Smooth muscle cell (in vitro differentiated cells): ENCODE results near the gene ACD. TPM values are rescaled to one million over a fixed set of nuclear protein-coding genes. Genes with fewer than 3 reads are reported as not detected.

ENCODE experiments used
- DNase-seq: peaks from one replicate; lab custom pipeline; 2025; ENCODE audit not compliant: unreplicated experiment; lab: John Stamatoyannopoulos, UW
- H2AFZ ChIP-seq: fragments of 200-600 bp; sonication (generic); 2 replicates; pipeline ENCODE4 v1.6.0; 2016; ENCODE audit warnings: antibody characterized with exemption, low read depth, mild to moderate bottlenecking
- H3F3A ChIP-seq: fragments of 200-600 bp; sonication (generic); 2 replicates; pipeline ENCODE4 v1.6.0; 2017; ENCODE audit warnings: antibody characterized with exemption, low read depth
- H3K27ac ChIP-seq: fragments of 200-600 bp; sonication (generic); 2 replicates; pipeline ENCODE4 v1.5.1; 2016; ENCODE audit warnings: low read depth, mild to moderate bottlenecking
- H3K27me3 ChIP-seq: fragments of 200-600 bp; sonication (generic); 2 replicates; pipeline ENCODE4 v1.6.1; 2016; ENCODE audit warnings: low read depth, mild to moderate bottlenecking
- H3K36me3 ChIP-seq: fragments of 200-600 bp; sonication (generic); 2 replicates; pipeline ENCODE4 v1.5.1; 2016; ENCODE audit warnings: low read depth
- H3K4me1 ChIP-seq: fragments of 200-600 bp; sonication (generic); 2 replicates; pipeline ENCODE4 v1.5.1; 2016; ENCODE audit warnings: low read depth
- H3K4me2 ChIP-seq: fragments of 200-600 bp; sonication (generic); 2 replicates; pipeline ENCODE4 v1.6.0; 2016; ENCODE audit warnings: mild to moderate bottlenecking
- H3K4me3 ChIP-seq: fragments of 200-600 bp; sonication (generic); 2 replicates; pipeline ENCODE4 v1.5.1; 2016; ENCODE audit warnings: mild to moderate bottlenecking
- H3K79me2 ChIP-seq: fragments of 200-600 bp; sonication (generic); 2 replicates; pipeline ENCODE4 v1.6.0; 2016; ENCODE audit warnings: low read depth, mild to moderate bottlenecking
- H3K9ac ChIP-seq: fragments of 200-600 bp; sonication (generic); 2 replicates; pipeline ENCODE4 v1.6.0; 2016; ENCODE audit warnings: low read depth
- H3K9me3 ChIP-seq: fragments of 200-600 bp; sonication (generic); replicated peaks from 2 replicates; pipeline ENCODE4 v1.5.1; 2016; ENCODE audit warnings: low read depth
- H4K20me1 ChIP-seq: fragments of 200-600 bp; sonication (generic); 2 replicates; pipeline ENCODE4 v1.6.0; 2016; ENCODE audit warnings: low read depth
- CTCF ChIP-seq: fragments of 200-600 bp; sonication (generic); IDR thresholded peaks from 2 replicates; pipeline ENCODE4 v1.5.1; 2017; ENCODE audit warnings: borderline replicate concordance, mild to moderate bottlenecking, antibody characterized with exemption; ENCODE audit not compliant: insufficient read depth, poor library complexity, severe bottlenecking
- WGBS: methylation state at CpG from one replicate; pipeline ENCODE4 v1.1.7; 2016; ENCODE audit warnings: low lambda C conversion rate; 5-methylcytosine and 5-hydroxymethylcytosine counted together
- polyA plus RNA-seq: library from polyadenylated mRNA; unstranded; fragments of >200 nt; fragmentation: Nextera tagmentation; extraction: Ambion mirVana; gene quantifications from 2 replicates; pipeline ENCODE4 v1.2.1, GENCODE V29; 2016
- total RNA-seq: library from RNA; depleted of rRNA; stranded (reverse); fragments of >200 nt; gene quantifications from 2 replicates; pipeline ENCODE4 v1.2.3, GENCODE V29; 2014

ACD gene
- total and polyA plus RNA-seq, 2 experiments from 2014 or later: 21.9 to 31.7 TPM

DNA sequence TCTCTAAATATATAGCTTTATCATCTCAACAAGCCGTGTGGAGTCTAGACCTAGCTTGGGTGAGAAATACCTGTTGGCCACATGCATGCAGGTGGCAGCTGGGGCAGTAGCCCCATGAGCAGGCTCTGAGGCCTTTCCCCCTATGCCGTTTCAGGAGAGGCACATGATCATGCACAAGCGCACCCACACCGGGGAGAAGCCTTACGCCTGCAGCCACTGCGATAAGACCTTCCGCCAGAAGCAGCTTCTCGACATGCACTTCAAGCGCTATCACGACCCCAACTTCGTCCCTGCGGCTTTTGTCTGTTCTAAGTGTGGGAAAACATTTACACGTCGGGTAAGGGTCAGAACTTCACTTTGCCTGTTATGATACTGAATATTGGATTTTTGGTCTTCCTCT is 31.8 kb downstream of the ACD start:
- H4K20me1 ChIP-seq: peaks cover 6% of the 10 kb centered on the region
- H3F3A ChIP-seq: no peaks in the 10 kb centered on the region
- H2AFZ ChIP-seq: no peak overlapping the region
- no peaks in the 10 kb centered on the region for H3K79me2 ChIP-seq
- 96% methylated on average over 14 of the region's 14 CpGs for WGBS
- no peak overlapping the region for H3K27ac ChIP-seq
- no peak for DNase-seq
- no peak overlapping the region for H3K4me3 ChIP-seq
- H3K9ac ChIP-seq: no peak overlapping the region
- H3K27me3 ChIP-seq: no peaks in the 10 kb centered on the region
- no peaks in the 10 kb centered on the region for H3K9me3 ChIP-seq
- no peaks in the 10 kb centered on the region for H3K4me1 ChIP-seq
- no peak overlapping the region for H3K4me2 ChIP-seq
- TF ChIP-seq CTCF: no peak
- peaks cover 9% of the 10 kb centered on the region for H3K36me3 ChIP-seq

DNA sequence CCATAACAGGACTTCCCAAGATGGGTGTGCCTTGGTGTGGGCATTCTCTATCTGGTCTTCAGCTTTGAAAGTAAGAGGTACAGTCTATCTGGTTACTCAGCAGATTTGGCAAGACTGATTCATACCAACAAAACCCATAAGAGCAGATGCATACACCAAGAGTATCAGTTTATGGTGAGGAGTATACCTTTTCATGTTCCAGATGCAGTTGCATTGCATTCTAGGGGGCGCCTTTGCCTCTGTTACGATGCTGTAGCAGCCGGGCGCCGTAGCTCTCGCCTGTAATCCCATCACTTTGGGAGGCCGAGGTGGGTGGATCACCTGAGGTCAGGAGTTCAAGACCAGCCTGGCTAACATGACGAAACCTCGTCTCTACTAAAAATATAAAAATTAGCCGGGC is 46.3 kb downstream of the ACD start:
- no peak overlapping the region for H3K4me3 ChIP-seq
- no peak overlapping the region for H3K27ac ChIP-seq
- no peaks in the 10 kb centered on the region for H3K4me1 ChIP-seq
- no peaks in the 10 kb centered on the region for H3K9me3 ChIP-seq
- peaks cover 5% of the 10 kb centered on the region for H3K79me2 ChIP-seq
- no peak for DNase-seq
- TF ChIP-seq CTCF: no peak
- H2AFZ ChIP-seq: no peak overlapping the region
- H3K27me3 ChIP-seq: no peaks in the 10 kb centered on the region
- peaks cover 23% of the 10 kb centered on the region for H3K36me3 ChIP-seq
- peaks cover 36% of the 10 kb centered on the region for H4K20me1 ChIP-seq
- H3F3A ChIP-seq: no peaks in the 10 kb centered on the region
- no peak overlapping the region for H3K9ac ChIP-seq
- no peak overlapping the region for H3K4me2 ChIP-seq
- WGBS: 94% methylated on average over 10 of the region's 10 CpGs

DNA sequence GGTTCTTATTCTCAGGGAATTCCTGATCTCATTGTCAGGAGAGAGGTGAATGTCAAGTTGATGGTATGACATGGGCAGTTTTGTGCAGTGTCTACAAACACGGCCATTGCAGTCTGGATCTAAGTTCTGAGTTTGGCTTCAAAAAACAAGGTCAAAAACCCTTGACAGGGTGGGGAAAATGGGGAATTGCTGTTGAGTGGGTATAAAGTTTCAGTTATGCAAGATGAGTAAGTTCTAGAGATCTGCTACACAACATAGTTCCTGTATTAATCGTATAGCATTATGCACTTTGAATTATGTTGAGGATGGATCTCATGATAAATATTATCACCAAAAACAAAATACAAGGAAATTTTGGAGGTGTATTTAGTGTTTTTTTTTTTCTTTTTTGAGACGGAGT is 51.7 kb downstream of the ACD start:
- peaks cover 76% of the 10 kb centered on the region for H4K20me1 ChIP-seq
- no peak overlapping the region for H3K27ac ChIP-seq
- H3F3A ChIP-seq: no peaks in the 10 kb centered on the region
- H3K9me3 ChIP-seq: no peaks in the 10 kb centered on the region
- DNase-seq: no peak
- H2AFZ ChIP-seq: no peak overlapping the region
- H3K79me2 ChIP-seq: peaks cover 53% of the 10 kb centered on the region
- TF ChIP-seq CTCF: no peak
- H3K36me3 ChIP-seq: peaks cover 18% of the 10 kb centered on the region
- H3K9ac ChIP-seq: no peak overlapping the region
- 98% methylated on average over 3 of the region's 3 CpGs for WGBS
- H3K4me1 ChIP-seq: no peaks in the 10 kb centered on the region
- H3K4me3 ChIP-seq: no peak overlapping the region
- H3K27me3 ChIP-seq: no peaks in the 10 kb centered on the region
- H3K4me2 ChIP-seq: no peak overlapping the region

Other genes with a start within 250 kb of the ACD start
- gene ZDHHC1, start 243.8 kb downstream of the ACD start, total RNA-seq: 7.1 and 7.9 TPM in 2 replicates
- gene ZDHHC1, start 243.8 kb downstream of the ACD start, polyA plus RNA-seq: 14.2 and 15.7 TPM in 2 replicates
- not detected in 2 replicates for gene HSD11B2, start 229.1 kb downstream of the ACD start, total RNA-seq
- gene HSD11B2, start 229.1 kb downstream of the ACD start, polyA plus RNA-seq: not detected in 2 replicates
- gene ATP6V0D1, start 179.1 kb downstream of the ACD start, total RNA-seq: 74.7 and 96.8 TPM in 2 replicates
- 114 and 128 TPM in 2 replicates for gene ATP6V0D1, start 179.1 kb downstream of the ACD start, polyA plus RNA-seq
- not detected in 2 replicates for gene AGRP, start 176.7 kb downstream of the ACD start, total RNA-seq
- not detected in 2 replicates for gene AGRP, start 176.7 kb downstream of the ACD start, polyA plus RNA-seq
- 10.7 and 26.6 TPM in 2 replicates for gene RIPOR1, start 131.4 kb downstream of the ACD start, total RNA-seq
- gene RIPOR1, start 131.4 kb downstream of the ACD start, polyA plus RNA-seq: 47.3 and 57.2 TPM in 2 replicates
- 32.4 and 37.3 TPM in 2 replicates for gene CTCF, start 97.7 kb downstream of the ACD start, total RNA-seq
- gene CTCF, start 97.7 kb downstream of the ACD start, polyA plus RNA-seq: 28.4 and 34.8 TPM in 2 replicates
- gene CARMIL2, start 15.1 kb downstream of the ACD start, total RNA-seq: 0.18 and 0.76 TPM in 2 replicates
- 1.2 and 1.9 TPM in 2 replicates for gene CARMIL2, start 15.1 kb downstream of the ACD start, polyA plus RNA-seq
- gene PARD6A, start 700 bp upstream of the ACD start, total RNA-seq: 0.36 TPM in 1 of 2 replicates, not detected in the other
- gene PARD6A, start 700 bp upstream of the ACD start, polyA plus RNA-seq: 0.58 and 2.0 TPM in 2 replicates
- 8.2 and 9.8 TPM in 2 replicates for gene ENKD1, start 6.5 kb upstream of the ACD start, total RNA-seq
- gene ENKD1, start 6.5 kb upstream of the ACD start, polyA plus RNA-seq: 14.2 and 19.0 TPM in 2 replicates
- gene C16orf86, start 6.6 kb upstream of the ACD start, total RNA-seq: 3.4 and 6.9 TPM in 2 replicates
- 3.9 and 8.5 TPM in 2 replicates for gene C16orf86, start 6.6 kb upstream of the ACD start, polyA plus RNA-seq
- 10.6 and 15.1 TPM in 2 replicates for gene GFOD2, start 59.1 kb upstream of the ACD start, total RNA-seq
- 15.0 and 24.0 TPM in 2 replicates for gene GFOD2, start 59.1 kb upstream of the ACD start, polyA plus RNA-seq
- gene RANBP10, start 146.3 kb upstream of the ACD start, total RNA-seq: 4.6 and 9.8 TPM in 2 replicates
- 5.9 and 6.6 TPM in 2 replicates for gene RANBP10, start 146.3 kb upstream of the ACD start, polyA plus RNA-seq
- 0.18 and 1.1 TPM in 2 replicates for gene TSNAXIP1, start 146.6 kb upstream of the ACD start, total RNA-seq
- gene TSNAXIP1, start 146.6 kb upstream of the ACD start, polyA plus RNA-seq: 1.0 and 3.1 TPM in 2 replicates
- gene THAP11, start 182.1 kb upstream of the ACD start, total RNA-seq: 23.0 and 31.3 TPM in 2 replicates
- 32.7 and 38.3 TPM in 2 replicates for gene THAP11, start 182.1 kb upstream of the ACD start, polyA plus RNA-seq
- gene NUTF2, start 186.7 kb upstream of the ACD start, total RNA-seq: 112 and 115 TPM in 2 replicates
- gene NUTF2, start 186.7 kb upstream of the ACD start, polyA plus RNA-seq: 202 and 208 TPM in 2 replicates
- gene CENPT, start 187.4 kb upstream of the ACD start, total RNA-seq: 37.3 and 47.0 TPM in 2 replicates
- 65.8 and 79.7 TPM in 2 replicates for gene CENPT, start 187.4 kb upstream of the ACD start, polyA plus RNA-seq
- 35.5 and 46.3 TPM in 2 replicates for gene EDC4, start 212.8 kb upstream of the ACD start, total RNA-seq
- gene EDC4, start 212.8 kb upstream of the ACD start, polyA plus RNA-seq: 64.5 and 74.7 TPM in 2 replicates
- gene NRN1L, start 224.6 kb upstream of the ACD start, total RNA-seq: not detected in 2 replicates
- gene NRN1L, start 224.6 kb upstream of the ACD start, polyA plus RNA-seq: 0.46 and 0.57 TPM in 2 replicates
- 15.3 and 17.2 TPM in 2 replicates for gene PSKH1, start 233.0 kb upstream of the ACD start, total RNA-seq
- gene PSKH1, start 233.0 kb upstream of the ACD start, polyA plus RNA-seq: 35.2 and 36.0 TPM in 2 replicates